HG03432 (cell line): ENCODE results near the gene KIAA0513.

Experiments
- ATAC-seq: cut with Tn5 transposase; IDR thresholded peaks from one replicate; pipeline ENCODE4 v1.9.1; 2021; ENCODE audit warnings: mild to moderate bottlenecking, moderate library complexity; ENCODE audit not compliant: unreplicated experiment

KIAA0513 gene

DNA sequence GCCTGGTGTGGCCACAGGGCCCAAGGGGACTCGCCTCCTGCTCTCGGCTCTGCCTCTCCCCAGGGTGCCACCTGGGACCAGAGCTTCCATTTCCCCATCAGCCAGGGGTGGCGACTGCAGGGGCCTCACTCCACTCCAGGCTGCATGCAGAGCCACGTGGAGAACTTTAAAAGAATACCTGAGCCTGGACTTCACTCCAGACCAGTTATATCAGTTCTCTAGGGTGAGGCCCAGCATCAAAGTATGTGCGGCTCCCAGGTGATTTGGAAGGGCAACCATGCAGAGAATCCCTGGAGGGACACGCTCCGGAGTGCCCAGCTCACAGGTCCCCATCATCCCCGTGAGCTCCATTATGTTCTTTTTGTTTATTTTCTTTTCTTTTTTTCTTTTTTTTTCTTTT is 39.8 kb downstream of the KIAA0513 start:
- ATAC-seq = no peak

DNA sequence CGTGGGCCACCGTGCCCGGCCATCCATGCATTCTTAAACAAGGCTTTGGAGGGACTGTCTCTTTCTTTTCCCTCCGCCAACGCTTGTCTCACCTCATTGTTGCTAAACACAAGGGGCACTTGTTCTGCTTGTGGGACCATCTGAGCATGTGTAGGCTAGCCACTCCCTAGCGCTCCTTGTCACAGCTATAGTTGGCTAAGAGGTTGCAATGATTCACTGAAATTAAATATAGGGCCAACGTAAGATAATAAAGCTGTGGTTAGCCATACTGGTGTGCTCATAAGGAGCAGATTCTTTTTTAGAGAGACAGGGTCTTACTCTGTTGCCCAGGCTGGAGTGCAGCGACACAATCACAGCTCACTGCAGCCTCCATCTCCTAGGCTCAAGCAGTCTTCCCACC is 41.2 kb downstream of the KIAA0513 start:
- ATAC-seq = no peak

DNA sequence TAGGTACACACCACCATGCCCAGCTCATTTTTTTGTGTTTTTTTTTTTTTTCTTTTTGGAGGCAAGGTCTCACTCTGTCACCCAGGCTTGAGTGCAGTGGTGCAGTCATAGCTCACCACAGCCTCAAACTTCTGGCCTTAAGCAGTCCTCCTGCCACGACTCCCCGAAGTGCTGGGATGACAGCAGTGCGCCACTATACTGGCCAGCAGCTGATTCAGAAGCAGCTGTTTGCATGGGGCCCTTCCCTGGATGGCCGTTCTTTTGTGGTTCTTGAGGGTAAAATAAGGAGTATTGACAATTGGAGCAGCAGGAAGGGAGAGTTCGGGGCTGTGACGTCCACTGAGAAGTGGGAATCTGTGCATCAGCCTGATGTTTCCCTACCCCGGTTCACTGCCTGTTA is 41.6 kb downstream of the KIAA0513 start:
- no peak for ATAC-seq

DNA sequence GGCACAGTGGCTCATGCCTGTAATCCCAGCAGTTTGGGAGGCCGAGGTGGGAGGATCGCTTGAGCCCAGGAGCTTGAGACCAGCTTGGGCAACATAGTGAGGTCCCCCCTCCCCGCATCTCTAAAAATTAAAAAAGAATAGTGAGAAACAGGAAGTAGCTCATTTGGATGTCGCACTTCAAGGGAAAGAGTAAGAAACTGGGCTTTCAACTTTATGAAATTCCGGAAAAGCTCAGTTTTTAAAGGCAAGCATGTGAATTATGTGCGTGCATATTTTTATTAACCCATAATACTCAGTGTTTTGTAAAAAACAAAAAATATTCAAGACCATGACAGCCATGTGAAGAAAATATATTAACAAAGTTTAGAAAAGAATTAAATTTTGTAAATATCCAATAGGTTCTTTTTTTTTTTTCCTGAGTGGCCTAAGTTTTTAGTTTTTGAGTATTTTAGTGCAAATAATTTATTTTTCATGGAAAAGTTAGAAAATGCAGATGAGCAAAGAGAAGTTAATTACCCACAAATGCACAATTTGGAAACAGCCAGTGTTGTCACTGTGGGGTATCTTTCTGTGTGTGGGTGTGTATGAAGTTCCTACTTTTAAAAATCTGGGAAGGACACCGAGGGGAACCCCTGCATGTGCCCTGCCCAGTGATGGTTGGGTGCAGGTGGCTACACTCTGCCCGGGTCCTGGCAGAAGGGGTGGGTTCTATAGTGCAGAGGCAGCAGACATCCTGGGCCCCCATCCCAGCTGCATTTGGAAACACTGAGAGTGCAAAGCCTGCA is 44.7 kb downstream of the KIAA0513 start:
- no peak for ATAC-seq

DNA sequence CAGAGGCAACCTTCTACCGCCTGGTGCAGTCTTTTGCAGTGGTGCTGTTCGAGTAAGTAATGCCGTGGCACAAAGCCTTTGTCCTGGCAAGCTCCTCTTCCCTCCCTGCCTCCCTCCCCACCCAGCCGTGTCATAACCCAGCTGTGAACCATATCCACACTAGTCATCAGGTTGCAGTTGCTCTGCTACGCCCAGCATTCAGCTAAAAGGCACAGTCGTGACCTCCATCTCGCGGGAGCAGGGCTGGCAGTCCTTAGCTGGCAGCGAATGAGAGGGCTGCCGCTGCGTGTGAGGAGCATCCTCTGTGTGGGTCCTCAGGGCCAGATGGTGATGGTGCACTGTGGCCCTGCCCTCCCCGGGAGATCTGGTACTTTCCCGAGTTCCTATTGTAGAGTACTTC is 45.4 kb downstream of the KIAA0513 start:
- ATAC-seq = no peak

DNA sequence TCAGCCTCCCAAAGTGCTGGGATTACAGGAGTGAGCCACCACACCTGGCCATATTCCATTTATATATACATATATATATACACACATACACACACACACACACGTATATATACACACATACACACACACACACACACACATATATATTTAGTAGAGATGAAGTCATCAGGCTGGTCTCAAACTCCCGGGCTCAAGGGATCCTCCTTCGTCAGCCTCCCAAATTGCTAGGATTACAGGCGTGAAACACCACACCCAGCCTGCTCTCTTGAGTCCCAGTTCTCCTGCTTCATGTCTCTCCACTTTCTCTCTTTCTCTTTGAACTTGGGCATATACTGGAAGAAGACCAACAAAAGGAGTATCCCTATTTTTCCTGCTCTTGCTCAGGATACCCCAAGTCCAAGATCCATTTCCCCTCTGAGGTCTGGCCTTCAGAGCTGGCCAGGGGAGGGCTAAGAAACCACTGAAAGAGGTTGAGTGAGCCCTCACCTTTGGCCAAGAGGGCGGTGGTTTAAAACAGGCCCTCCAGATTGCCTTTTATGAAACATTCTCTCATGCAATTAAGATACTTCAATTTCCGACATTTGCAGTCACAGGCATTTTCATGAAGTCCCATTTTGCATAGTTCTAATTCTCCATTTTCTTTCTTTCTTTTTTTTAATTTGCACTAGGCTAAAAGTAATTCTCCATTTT is 46.8 kb downstream of the KIAA0513 start:
- ATAC-seq = no peak

DNA sequence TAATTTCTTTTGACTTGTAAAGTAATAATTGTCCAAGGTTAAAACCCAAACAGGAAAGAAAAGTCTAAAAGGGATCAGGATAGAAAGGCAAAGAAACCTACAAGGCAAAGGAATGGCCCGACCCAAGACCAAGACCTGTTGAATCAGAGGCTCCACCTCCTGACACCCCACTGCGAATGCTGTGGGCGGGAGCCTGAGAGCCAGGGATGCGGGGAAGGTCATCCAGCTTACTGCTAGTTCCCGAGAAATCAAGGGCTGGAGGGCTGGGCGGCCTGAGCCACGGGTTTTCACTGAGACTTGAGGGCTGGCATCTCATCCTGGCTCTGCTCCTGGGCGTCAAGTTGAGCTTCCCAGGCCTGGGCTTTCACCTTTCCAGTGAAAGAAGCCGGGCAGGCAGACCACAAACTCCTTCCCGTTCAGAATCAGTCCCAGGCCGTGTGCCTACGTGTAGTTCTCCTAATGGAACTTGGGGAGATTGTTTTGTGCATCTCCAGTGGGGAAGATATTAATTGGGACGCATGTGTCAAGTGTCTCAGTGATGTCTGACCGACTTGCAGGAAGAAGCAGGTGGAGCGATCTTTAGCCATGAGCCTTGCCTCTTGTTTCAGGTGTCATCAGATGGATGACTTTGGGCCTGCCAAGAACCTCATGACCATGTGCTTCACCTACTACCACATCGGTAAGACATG is 47.8 kb downstream of the KIAA0513 start:
- no peak for ATAC-seq

DNA sequence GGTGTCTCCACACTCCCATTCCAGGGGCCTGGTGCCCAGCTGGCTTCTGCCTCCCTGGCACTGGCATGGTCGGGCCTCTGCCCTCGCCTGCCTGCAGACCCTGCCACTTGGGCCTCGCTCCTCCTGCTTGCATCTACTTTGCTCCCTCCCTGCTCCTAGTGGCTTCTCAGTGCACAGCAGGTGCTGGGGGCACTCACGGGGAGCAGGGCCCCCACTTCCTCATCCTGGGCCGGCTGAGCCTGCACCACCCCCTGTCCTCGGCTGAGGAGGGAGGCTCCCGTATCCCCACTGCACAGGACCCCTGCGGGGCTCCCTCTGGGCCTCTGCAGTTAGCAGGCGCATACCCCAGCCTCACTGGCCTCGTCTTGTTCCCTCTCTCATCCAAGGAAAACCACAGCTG is 49.4 kb downstream of the KIAA0513 start:
- ATAC-seq = no peak

DNA sequence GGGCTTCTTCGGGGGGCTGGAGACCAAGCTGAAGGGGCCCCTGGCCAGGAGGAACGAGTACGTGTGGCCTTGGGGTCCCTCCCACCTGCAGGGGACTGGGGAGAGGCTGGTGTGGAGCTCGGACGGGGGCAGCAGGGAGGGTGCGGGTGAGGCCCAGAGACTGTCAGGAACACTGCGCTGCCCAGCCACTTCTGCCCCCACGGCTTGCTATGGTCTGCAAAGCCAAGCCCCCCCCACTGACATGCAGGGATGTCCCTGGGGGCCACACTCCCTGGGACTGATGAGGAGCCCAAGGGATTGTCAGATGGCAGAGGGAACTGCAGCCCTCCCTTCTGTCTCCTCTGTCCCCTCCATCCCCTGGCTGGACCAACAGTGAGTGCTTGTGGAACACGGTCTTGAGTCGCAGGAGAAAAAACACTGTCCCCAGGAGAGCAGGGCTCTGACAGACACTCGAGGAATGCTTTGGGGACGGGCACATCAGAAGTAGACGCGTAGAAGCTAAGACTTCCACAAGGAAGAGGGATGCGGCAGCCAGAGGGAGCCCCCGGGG is 50.1 kb downstream of the KIAA0513 start:
- ATAC-seq = no peak

DNA sequence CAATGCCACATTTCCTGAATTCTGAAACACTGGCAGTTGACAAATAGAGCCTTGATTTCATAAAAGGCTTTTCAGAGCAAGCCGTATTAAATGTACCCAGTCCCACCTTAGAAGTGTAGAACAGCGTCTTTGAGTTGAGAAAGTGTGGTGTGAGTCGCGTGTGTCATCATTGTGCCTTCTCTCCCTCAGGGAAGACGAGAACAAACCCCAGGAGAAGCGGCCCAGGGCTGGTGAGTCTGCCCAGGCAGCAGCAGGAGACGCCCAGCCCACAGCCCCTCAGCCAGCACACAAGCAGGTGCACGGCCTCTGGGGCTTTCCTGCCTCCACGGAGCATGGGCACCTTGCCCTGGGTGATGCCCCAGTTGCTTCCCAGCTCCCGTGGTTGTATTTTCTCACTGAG is 50.6 kb downstream of the KIAA0513 start:
- ATAC-seq = no peak

DNA sequence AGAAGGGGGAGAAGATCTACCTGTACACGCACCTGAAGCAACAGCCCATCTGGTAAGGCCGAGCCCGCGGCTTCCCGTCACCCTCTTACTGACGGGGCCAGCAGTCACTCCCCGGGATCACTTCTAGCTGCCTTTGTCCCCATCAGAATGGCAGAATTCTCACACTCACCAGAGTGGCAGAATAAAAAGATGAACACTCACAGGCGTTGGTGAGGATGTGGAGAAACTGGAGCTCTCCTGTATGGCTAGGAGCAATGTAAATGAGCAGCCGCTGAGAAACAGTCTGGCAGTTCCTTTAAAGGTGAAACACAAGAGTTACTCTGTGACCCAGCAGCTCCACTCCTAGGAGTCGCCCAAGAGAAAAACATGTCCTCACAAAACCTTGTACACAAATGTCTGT is 51.4 kb downstream of the KIAA0513 start:
- no peak for ATAC-seq

DNA sequence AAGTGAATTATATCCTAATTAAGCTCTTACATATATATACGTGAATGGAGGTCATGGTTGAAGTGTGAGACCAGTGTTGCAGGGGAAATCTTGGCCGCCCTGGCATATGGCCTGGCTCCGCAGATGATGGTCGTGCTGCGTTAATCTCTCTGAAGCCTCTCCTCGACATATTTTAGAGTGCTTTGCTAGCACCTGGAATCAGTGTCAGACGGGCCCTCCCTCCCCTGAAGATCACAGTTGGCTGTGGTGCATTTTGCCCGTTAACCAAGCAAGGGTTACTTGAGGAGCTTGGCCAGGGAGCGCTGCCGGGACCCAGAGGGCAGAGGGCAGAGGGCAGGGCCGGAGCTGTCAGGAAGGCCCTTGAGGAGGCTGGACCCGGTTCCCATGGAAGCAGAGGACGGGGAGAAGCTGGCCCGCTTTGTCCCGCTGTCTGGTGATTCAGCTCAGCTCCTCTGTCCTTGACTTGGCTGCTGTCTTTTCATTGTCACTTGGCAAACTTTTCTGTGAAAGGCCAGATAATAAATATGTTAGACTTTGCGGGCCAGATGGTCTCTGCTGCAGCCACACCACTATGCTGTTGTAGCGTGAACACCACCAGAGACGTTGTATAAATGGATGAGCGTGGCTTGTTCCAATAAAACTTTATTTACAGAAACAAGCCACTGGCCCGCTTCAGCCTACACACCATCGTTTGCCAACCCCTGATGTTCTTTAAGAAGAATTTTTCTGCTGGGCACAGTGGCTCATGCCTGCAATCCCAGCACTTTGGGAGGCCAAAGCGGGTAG is 52.4 kb downstream of the KIAA0513 start:
- ATAC-seq = no peak

DNA sequence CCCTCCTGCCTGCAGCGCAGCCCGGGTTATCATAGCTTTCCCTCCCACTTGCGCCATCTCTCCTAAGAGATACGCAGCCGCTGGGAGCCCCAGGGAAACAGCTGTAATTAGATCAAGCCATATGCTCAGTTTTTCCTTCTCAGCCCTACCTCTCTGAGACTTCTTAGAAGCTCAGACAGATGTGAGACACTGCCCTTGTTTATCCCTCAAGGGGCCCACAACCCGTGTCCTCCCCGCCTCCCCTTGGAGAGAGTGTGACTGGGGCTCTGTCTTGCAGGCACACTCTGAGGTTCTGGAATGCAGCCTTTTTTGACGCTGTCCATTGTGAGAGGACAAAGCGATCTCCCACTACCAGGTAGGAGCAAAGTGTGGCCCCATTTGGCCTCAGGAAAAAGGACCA is 53.4 kb downstream of the KIAA0513 start:
- no peak for ATAC-seq

DNA sequence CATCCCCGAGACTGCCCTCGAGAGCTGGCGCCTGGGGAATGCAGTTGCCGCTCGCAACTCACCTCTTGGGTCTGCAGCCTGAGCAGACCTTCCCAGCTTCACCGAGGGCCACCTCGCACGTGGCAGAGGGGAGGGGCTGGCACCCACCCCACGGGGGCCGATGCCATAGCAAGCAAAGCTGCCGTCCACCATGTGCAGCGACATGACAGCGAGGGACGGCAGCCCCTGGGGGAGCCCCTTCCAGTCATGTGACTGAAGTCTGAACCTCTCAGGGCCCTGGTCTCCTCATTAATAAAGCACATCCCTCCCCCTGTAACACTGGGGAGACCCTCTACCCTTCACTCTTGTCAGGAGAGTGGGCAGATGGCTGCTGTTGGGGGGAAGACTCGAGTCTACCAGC is 54.2 kb downstream of the KIAA0513 start:
- ATAC-seq = no peak

DNA sequence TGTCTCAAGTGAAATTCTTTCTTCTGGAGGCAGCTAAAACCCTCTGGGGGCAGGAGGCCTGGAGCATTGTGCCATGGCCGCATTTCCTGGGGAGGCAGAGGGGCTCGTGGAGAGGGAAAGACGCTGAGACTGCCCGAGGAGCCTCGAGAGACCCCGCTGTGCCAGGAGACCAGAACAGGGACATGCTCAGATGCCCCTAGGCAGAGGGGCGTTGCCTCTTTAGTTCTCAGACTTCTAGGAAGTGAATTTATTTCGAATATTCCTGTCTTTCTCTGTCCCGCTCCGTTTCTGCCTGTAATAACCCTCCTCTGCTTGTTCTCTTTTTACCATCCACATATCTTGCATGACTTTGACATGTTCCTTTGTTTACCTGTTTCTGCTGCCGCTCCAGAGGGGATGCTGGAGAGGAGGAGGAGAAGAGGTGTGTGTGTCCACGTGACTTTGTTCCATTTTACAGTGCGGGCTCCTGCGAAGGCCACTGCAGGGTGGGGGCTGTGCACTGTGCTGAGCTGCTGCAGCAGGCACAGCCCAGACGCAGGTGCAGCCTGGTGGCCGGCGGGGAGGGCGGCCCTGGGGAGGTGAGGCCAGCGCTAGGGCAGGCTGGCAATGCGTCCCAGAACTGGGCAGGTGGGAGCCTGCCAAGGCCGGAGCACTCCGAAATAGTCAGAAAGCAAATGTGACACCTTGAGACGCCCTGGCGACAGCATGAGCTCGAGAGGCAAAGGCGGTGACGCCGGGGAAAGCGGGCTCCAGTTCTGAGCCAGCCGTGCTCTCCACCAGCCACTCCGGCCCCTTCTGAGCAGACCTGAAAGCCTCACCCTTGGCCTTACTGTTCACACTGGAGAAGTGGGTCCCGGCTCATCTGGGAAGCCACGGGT is 54.8 kb downstream of the KIAA0513 start:
- ATAC-seq = no peak

DNA sequence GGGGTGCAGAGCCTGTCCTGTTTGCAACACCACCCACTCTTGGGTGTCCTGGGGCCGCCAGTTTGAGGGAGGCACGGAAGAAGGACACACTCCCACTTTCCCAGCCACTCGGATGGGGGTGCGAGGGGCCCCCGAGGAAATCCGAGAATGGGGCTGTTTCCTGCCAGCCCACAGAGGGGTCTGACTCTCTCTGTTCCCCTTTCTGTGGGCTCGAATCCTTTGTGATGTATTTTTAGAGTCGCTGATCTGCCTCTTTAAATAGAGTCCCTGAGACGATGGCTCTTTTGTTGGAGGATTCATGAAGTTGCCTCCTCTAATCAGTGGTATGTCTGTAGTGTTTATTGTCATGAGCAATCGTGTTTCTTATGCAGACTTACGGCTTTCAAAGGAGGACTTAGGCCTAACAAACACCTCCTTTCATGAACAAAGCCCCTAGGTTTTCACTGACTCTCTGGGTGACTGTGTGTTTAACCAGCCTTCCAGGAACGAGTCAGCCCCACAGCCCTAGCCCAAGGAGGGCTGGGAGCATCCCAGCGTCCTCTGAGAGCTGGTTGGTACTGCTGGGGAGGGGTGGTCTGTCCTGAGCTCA is 55.5 kb downstream of the KIAA0513 start:
- ATAC-seq = no peak

DNA sequence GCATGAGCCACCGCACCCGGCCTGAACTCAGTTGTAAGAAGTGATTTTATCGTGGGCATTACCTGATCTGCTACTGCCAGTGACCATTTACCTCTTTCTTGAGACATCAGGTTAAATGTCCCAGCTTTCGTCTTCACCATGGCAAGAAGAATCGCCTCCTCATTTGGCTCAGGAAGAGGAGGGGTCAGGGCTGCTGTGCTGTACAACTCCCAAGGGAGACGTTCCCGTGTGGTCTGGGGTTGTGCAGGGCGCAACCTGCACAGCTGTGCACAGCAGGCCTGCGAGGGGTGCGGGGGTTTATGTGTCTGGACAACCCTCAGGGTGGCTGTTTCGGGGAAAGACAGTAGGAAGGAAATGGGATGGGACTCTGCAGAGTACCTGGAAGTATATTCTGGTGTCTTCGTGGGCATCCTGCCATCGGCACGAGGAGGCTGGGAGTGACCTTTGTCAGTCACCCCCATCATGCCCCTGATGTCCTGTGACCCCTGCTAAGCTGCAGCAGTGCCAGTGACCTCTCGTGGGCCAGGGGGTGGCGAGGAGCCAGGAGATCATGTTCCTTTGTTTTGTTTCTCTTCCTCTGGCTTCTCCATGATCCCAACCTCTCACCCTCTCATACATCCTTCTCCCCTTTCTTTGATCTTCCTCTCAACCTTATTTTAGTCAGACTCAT is 57.4 kb downstream of the KIAA0513 start:
- no peak for ATAC-seq

DNA sequence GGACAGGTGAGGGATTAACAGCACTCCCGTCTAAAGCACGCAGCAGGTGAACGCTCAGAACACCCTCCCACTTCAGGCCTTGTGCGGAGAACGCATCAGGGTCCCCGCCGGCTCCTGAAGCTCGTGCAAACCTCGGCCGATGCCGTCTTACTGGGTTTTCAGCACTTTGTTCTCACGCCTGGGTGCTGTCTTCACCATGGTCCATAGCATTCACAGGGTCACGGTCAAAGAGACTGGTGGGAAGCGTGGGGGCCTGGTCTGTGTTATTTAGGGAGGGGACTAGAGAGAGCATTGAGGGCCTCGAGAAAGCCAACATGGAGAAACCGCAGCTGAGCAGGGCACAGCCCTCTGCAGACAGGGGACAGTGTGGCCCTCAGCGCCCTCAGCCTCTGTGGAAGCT is 58.1 kb downstream of the KIAA0513 start:
- ATAC-seq = no peak
